Tibial artery (tissue), 4 donors: Measurements from ENCODE around the gene NCCRP1.

Source experiments
- DNase-seq, 2 donors: peaks; one replicate each; pipeline ENCODE4 v3.0.0-alpha.2; 2019
- H3K27ac ChIP-seq, 2 donors: fragments of 200-600 bp; sonication (generic) in 1 of 2; 1 replicate in 1 of 2; 2 replicates in 1 of 2; pipeline ENCODE4 v1.5.1; 2018 to 2019; ENCODE audit warnings: mild to moderate bottlenecking in 1 of 2
- H3K27me3 ChIP-seq, 2 donors: fragments of 200-600 bp; sonication (generic) in 1 of 2; one replicate each; pipeline versions ENCODE4 v1.5.1 to v1.6.0; 2016 to 2019
- H3K36me3 ChIP-seq, 3 donors: fragments of 200-600 bp; sonication (generic) in 2 of 3; one replicate each; pipeline ENCODE4 v1.5.1; 2016 to 2019; ENCODE audit warnings: mild to moderate bottlenecking in 2 of 3
- H3K4me1 ChIP-seq, 4 donors: fragments of 200-600 bp; sonication (generic) in 2 of 4; 1 replicate in 3 of 4; 2 replicates in 1 of 4; pipeline ENCODE4 v1.5.1; 2016 to 2019
- H3K4me3 ChIP-seq, 2 donors: fragments of 200-600 bp; sonication (generic) in 1 of 2; 1 replicate in 1 of 2; 2 replicates in 1 of 2; pipeline ENCODE4 v1.5.1; 2018 to 2019; ENCODE audit warnings: mild to moderate bottlenecking in 2 of 2
- H3K9me3 ChIP-seq, 3 donors: fragments of 200-600 bp; sonication (generic) in 1 of 3; one replicate each; pipeline ENCODE4 v1.5.1; 2016 to 2019
- intact Hi-C: fragments of 100-400 bp; cut with DNase I; formaldehyde crosslinking; loops from one replicate; pipeline ENCODE4 v1.15.0; 2023; ENCODE audit warnings: low total_unique reads
- TF ChIP-seq, protein P1 (sequence below), 2 experiments: fragments of 200-600 bp in 1 of 2; fragments of 450-650 bp in 1 of 2; IDR thresholded peaks; one replicate each; pipeline ENCODE4 v1.5.1; 2017 to 2019; ENCODE audit warnings: antibody characterized with exemption in 2 of 2, mild to moderate bottlenecking in 1 of 2, moderate library complexity in 1 of 2

Gene NCCRP1

DNA sequence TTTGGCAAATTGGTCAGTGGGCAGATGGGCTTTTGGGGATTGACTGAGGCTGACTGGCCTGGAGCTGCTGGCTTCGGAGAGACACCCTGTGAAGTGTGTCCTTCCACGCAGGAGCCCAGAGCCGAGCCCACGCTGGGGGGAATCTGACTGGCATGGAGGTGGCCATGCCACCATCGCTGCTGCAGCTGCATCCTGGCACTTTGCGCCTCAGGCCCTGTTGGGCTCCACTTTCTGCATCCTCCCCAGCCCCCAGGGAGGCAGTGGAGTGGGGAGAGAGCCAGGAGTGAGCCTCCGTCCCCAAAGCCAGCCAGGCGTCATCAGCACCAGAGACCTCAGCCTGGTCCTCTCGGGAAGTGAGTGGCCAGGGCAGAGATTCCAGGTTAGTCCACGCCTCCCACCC lies 17.0 kb upstream of the NCCRP1 start:
- Histone ChIP-seq H3K27ac (no peak overlapping the region), H3K27me3 (no peaks in the 10 kb centered on the region), H3K9me3 (no peaks in the 10 kb centered on the region), H3K4me3 (no peak overlapping the region), H3K36me3 (peaks cover 26 to 61% (median 46%) of the 10 kb centered on the region in 3 donors), H3K4me1 (no peaks in the 10 kb centered on the region)
- intact Hi-C loops: no loop called here
- TF ChIP-seq, protein P1, sequence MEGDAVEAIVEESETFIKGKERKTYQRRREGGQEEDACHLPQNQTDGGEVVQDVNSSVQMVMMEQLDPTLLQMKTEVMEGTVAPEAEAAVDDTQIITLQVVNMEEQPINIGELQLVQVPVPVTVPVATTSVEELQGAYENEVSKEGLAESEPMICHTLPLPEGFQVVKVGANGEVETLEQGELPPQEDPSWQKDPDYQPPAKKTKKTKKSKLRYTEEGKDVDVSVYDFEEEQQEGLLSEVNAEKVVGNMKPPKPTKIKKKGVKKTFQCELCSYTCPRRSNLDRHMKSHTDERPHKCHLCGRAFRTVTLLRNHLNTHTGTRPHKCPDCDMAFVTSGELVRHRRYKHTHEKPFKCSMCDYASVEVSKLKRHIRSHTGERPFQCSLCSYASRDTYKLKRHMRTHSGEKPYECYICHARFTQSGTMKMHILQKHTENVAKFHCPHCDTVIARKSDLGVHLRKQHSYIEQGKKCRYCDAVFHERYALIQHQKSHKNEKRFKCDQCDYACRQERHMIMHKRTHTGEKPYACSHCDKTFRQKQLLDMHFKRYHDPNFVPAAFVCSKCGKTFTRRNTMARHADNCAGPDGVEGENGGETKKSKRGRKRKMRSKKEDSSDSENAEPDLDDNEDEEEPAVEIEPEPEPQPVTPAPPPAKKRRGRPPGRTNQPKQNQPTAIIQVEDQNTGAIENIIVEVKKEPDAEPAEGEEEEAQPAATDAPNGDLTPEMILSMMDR (IDR thresholded peaks at IDR 0.05): no peak
- DNase-seq: no peak

DNA sequence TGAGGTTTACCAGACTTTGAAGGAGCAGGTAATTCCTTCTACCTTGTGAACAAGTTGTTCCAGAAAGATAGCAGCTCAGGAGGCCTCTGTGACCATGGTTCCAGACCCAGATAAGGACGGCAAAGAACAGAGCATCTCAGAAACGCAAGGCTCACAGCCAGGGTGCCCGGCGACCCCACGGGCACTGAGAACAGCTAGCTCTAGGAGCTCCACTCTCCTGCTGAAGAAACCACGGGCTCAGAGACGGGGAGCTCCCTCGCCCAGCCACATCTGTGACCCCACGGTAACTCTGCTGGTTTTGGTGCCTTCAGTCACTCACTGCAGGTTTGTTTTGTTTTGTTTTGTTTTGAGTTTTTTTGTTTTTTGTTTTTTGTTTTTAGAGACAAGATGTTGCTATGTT lies 16.0 kb upstream of the NCCRP1 start:
- TF ChIP-seq, protein P1 (IDR thresholded peaks at IDR 0.05): no peak
- intact Hi-C loops: no loop called here
- Histone ChIP-seq H3K36me3 (peaks cover 26 to 51% (median 38%) of the 10 kb centered on the region in 3 donors), H3K27ac (no peak overlapping the region), H3K4me1 (no peaks in the 10 kb centered on the region), H3K27me3 (no peaks in the 10 kb centered on the region), H3K4me3 (no peak overlapping the region), H3K9me3 (no peaks in the 10 kb centered on the region)
- no peak for DNase-seq

DNA sequence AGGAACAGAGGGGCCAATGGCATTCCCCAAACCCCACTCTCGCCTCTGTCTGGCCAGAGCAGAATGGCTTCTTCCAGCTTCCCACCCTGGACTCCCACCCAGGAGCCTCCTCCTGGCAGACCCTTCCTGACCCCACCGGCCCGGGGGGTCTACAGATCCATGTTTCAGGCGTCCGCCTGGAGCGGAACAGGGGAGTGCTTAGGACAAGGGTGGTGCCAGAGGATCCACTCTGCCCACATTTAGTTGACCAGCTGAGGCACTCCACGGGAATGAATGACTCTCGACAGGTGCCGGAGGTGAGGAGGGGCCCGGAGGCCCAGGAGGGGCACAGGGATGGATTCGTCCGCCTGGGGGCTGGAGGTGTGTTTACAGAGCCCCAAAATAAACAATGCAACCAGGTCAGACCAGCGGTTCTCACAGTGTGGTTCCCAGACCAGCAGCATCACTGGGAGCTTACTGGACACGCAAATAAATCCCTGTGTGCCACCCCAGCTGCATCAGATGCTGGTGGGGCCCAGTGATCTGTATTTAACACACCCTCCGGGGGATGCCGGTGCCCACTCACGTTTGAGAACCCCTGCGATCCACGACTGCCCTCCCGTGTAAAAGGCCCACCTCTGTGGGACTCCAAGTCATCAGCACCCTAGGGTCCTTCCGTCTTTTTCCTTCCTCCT lies 15.1 kb upstream of the NCCRP1 start:
- H3K36me3 ChIP-seq: peaks cover 19 to 43% (median 31%) of the 10 kb centered on the region in 3 donors

DNA sequence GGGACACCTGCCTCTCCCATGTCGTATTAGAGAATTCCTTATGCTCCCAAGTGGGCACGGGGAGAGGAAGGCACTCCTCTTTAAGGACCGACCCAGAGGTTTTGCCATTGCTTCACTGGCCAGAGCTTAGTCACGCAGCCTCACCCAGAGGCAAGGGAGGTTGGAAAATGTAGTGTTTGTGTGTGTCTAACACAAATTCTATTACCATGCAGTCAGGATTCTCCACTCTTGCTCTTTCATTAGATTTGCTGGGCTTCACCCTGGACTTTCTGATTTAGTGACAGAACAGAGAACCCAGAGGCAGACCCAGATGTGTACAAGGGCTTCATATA lies 14.6 kb upstream of the NCCRP1 start:
- peaks cover 15 to 38% (median 26%) of the 10 kb centered on the region in 3 donors for H3K36me3 ChIP-seq
- no peaks in the 10 kb centered on the region for H3K27me3 ChIP-seq
- intact Hi-C loops: no loop called here
- TF ChIP-seq, protein P1 (IDR thresholded peaks at IDR 0.05): no peak
- no peak overlapping the region for H3K4me3 ChIP-seq
- H3K9me3 ChIP-seq: no peaks in the 10 kb centered on the region
- no peaks in the 10 kb centered on the region for H3K4me1 ChIP-seq
- H3K27ac ChIP-seq: no peak overlapping the region
- DNase-seq: no peak

More for the DNA sequence above, 15.1 kb upstream of the NCCRP1 start:
- no peaks in the 10 kb centered on the region for H3K4me1 ChIP-seq
- TF ChIP-seq, protein P1 (IDR thresholded peaks at IDR 0.05): no peak
- intact Hi-C loops: no loop called here
- DNase-seq: no peak
- H3K9me3 ChIP-seq: no peaks in the 10 kb centered on the region
- no peaks in the 10 kb centered on the region for H3K27me3 ChIP-seq
- no peak overlapping the region for H3K4me3 ChIP-seq
- H3K27ac ChIP-seq: no peak overlapping the region

DNA sequence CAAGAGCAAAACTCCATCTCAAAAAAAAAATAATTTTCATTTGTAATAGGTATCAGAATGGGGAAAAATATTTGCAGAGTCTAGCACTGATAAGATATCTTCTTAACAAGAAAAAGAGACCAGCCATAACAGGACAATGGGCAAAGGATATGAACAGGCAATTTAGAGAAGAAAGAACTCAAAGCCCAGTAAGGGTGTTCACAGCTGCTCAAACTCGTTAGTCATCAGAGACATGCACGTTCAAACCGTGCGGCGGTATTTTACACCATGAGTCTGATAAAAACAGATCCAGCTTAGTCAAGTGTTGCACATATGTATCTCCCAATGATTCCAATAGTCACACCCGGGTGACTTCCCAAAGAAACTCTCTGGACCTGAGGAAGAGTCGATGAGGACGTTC lies 13.7 kb upstream of the NCCRP1 start:
- intact Hi-C loops: no loop called here
- Histone ChIP-seq H3K9me3 (no peaks in the 10 kb centered on the region), H3K36me3 (peaks cover 6 to 28% (median 17%) of the 10 kb centered on the region in 3 donors), H3K4me1 (no peaks in the 10 kb centered on the region), H3K4me3 (no peak overlapping the region), H3K27ac (no peak overlapping the region), H3K27me3 (peaks cover 0 to 9% of the 10 kb centered on the region in 2 donors)
- no peak for DNase-seq
- TF ChIP-seq, protein P1 (IDR thresholded peaks at IDR 0.05): no peak
